B cell (primary cell): ENCODE measurements around the gene UBA1. TPM values are rescaled to one million over a fixed set of nuclear protein-coding genes. Genes with fewer than 3 reads are reported as not detected.

Experiments
- ATAC-seq: fragments of 200-7000 bp; cut with Tn5 transposase; one replicate; pipeline ENCODE4 v1.10.0; 2021; ENCODE audit warnings: low read depth, mild to moderate bottlenecking, moderate number of reproducible peaks, moderate library complexity
- CTCF ChIA-PET: fragments of 350-600 bp; sonication (Branson Sonifier 250); formaldehyde crosslinking; loops from one replicate; lab custom pipeline; 2021; ENCODE audit warnings: antibody characterized with exemption, inconsistent platforms; lab: Charles Lee
- POLR2A ChIA-PET: fragments of 350-600 bp; sonication (Branson Sonifier 250); formaldehyde crosslinking; loops from one replicate; lab custom pipeline; 2021; ENCODE audit warnings: antibody characterized with exemption; lab: Charles Lee
- DNase-seq: peaks from one replicate; pipeline ENCODE4 v3.0.0; 2013
- H2AFZ ChIP-seq: 2 replicates; pipeline ENCODE4 v1.6.1; 2012; ENCODE audit warnings: mild to moderate bottlenecking, low read depth, low read length; ENCODE audit not compliant: insufficient read depth, poor library complexity, severe bottlenecking
- H3K27ac ChIP-seq, 2 donors: 1 replicate in 1 of 2; 2 replicates in 1 of 2; pipeline ENCODE4 v1.5.1; 2012 to 2013; ENCODE audit warnings: low read length in 2 of 2, mild to moderate bottlenecking in 2 of 2, moderate library complexity in 1 of 2
- H3K27me3 ChIP-seq, 4 experiments: fragments of 200-600 bp in 1 of 4; sonication (generic) in 1 of 4; replicated peaks in 1 of 4; 1 replicate in 2 of 4; 2 replicates in 2 of 4; pipeline versions ENCODE4 v1.6.1 to v1.7.0; 2013 to 2016; ENCODE audit warnings: low read length in 3 of 4, mild to moderate bottlenecking in 2 of 4, mixed read lengths in 1 of 4, moderate library complexity in 1 of 4; ENCODE audit not compliant: insufficient read depth in 4 of 4, control insufficient read depth in 3 of 4; ENCODE audit errors: control extremely low read depth in 1 of 4
- H3K36me3 ChIP-seq, 2 experiments: replicated peaks in 1 of 2; 1 replicate in 1 of 2; 2 replicates in 1 of 2; pipeline versions ENCODE4 v1.6.1 to v1.7.1; 2013; ENCODE audit warnings: low read length in 1 of 2; ENCODE audit not compliant: insufficient read depth in 2 of 2, control insufficient read depth in 1 of 2; ENCODE audit errors: control extremely low read depth in 1 of 2, extremely low read depth in 1 of 2
- H3K4me1 ChIP-seq, 2 donors: fragments of 200-600 bp in 1 of 2; sonication (generic) in 1 of 2; 1 replicate in 1 of 2; 2 replicates in 1 of 2; pipeline versions ENCODE4 v1.5.1 to v1.6.1; 2013 to 2017; ENCODE audit warnings: low read length in 2 of 2; ENCODE audit not compliant: control insufficient read depth in 2 of 2, insufficient read depth in 2 of 2
- H3K4me2 ChIP-seq: replicated peaks from 2 replicates; pipeline ENCODE3; 2012; ENCODE audit warnings: mild to moderate bottlenecking, low read depth, low read length; ENCODE audit not compliant: poor library complexity, severe bottlenecking
- H3K4me3 ChIP-seq, 5 experiments: fragments of 200-600 bp in 1 of 5; sonication (generic) in 1 of 5; 1 replicate in 3 of 5; 2 replicates in 2 of 5; pipeline versions ENCODE4 v1.5.1 to v1.7.0; 2011 to 2016; ENCODE audit warnings: low read length in 4 of 5, mild to moderate bottlenecking in 4 of 5, low read depth in 2 of 5, control low read depth in 1 of 5, moderate library complexity in 1 of 5; ENCODE audit not compliant: insufficient read depth in 1 of 5; ENCODE audit errors: control extremely low read depth in 1 of 5, extremely low read depth in 1 of 5
- H3K79me2 ChIP-seq: fragments of 200-600 bp; sonication (generic); one replicate; pipeline ENCODE4 v1.6.0; 2016; ENCODE audit warnings: low read length; ENCODE audit not compliant: control insufficient read depth, insufficient read depth
- H3K9ac ChIP-seq: fragments of 200-600 bp; sonication (generic); 2 replicates; pipeline ENCODE4 v1.6.1; 2017; ENCODE audit warnings: mild to moderate bottlenecking, low read length, moderate library complexity
- H3K9me3 ChIP-seq, 3 donors: one replicate each; pipeline versions ENCODE4 v1.6.1 to v1.7.1; 2013; ENCODE audit warnings: low read length in 2 of 3; ENCODE audit not compliant: control insufficient read depth in 2 of 3, insufficient read depth in 1 of 3; ENCODE audit errors: control extremely low read depth in 1 of 3
- H4K20me1 ChIP-seq: 2 replicates; pipeline ENCODE4 v1.6.0; 2012; ENCODE audit warnings: mild to moderate bottlenecking, low read length; ENCODE audit not compliant: insufficient read depth, control insufficient read depth, poor library complexity, severe bottlenecking
- H3K27ac Mint-ChIP-seq: one replicate; pipeline ENCODE4 v1.8.0; 2021; ENCODE audit warnings: mixed read lengths
- H3K27me3 Mint-ChIP-seq: one replicate; pipeline ENCODE4 v1.8.0; 2021; ENCODE audit warnings: mixed read lengths
- H3K4me1 Mint-ChIP-seq: one replicate; pipeline ENCODE4 v1.8.0; 2021; ENCODE audit warnings: mixed read lengths
- H3K4me3 Mint-ChIP-seq: one replicate; pipeline ENCODE4 v1.8.0; 2021; ENCODE audit warnings: mixed read lengths
- H3K9me3 Mint-ChIP-seq: one replicate; pipeline ENCODE4 v1.8.0; 2022; ENCODE audit warnings: mixed read lengths; ENCODE audit not compliant: insufficient read depth
- EZH2 ChIP-seq: IDR thresholded peaks from 2 replicates; pipeline ENCODE4 v1.6.1; 2012; ENCODE audit warnings: borderline replicate concordance, low read depth, mild to moderate bottlenecking, moderate library complexity, low read length; ENCODE audit not compliant: insufficient read depth, poor library complexity, severe bottlenecking
- WGBS: methylation state at CpG from one replicate; pipeline ENCODE4 v1.1.5; 2013; ENCODE audit warnings: missing lambda C conversion rate; ENCODE audit not compliant: insufficient coverage; 5-methylcytosine and 5-hydroxymethylcytosine counted together
- intact Hi-C: fragments of 100-400 bp; cut with micrococcal nuclease; formaldehyde crosslinking; loops from one replicate; pipeline ENCODE4 v1.10.0; 2022
- polyA plus RNA-seq: library from polyadenylated mRNA; depleted of rRNA; stranded (reverse); fragments of >200 nt; gene quantifications from 2 replicates; pipeline ENCODE4 v1.2.3, GENCODE V29; 2012
- total RNA-seq, 2 donors: library from RNA; stranded (reverse); fragments of 120-200 nt in 1 of 2; gene quantifications; 1 replicate in 1 of 2; 2 replicates in 1 of 2; pipeline versions ENCODE4 v1.2.3 to v1.2.4, GENCODE V29; 2013 to 2022
- TF ChIP-seq, protein P1 (sequence below): fragments of 200-600 bp; IDR thresholded peaks from one replicate; pipeline ENCODE4 v1.8.0; 2022; ENCODE audit warnings: antibody characterized with exemption, mild to moderate bottlenecking

The UBA1 gene
- total and polyA plus RNA-seq, 2 donors (not counting 1 experiment from before 2014, with no cell fraction given) = 166 to 211 TPM

DNA sequence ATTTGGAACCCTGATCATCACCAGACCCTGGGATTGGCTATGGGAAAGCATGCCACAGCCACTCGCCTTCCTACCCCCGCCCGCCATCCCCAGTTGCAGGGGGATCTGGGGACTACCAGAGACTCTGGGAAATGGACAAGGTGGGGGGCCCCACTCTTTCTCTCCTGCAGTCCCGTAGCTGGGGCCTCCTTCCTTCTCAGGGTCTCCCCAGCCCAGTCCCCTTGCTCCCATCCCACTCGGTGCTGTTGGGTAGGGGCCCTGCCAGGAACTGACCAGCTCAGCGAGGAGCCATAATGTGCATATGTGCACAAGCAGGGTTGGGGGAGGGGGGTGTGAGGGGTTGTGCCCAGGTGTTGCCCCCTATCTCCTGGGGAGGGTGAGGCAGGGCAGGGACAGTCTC lies 35.8 kb downstream of the UBA1 start:
- no peak for TF ChIP-seq EZH2
- TF ChIP-seq, protein P1, sequence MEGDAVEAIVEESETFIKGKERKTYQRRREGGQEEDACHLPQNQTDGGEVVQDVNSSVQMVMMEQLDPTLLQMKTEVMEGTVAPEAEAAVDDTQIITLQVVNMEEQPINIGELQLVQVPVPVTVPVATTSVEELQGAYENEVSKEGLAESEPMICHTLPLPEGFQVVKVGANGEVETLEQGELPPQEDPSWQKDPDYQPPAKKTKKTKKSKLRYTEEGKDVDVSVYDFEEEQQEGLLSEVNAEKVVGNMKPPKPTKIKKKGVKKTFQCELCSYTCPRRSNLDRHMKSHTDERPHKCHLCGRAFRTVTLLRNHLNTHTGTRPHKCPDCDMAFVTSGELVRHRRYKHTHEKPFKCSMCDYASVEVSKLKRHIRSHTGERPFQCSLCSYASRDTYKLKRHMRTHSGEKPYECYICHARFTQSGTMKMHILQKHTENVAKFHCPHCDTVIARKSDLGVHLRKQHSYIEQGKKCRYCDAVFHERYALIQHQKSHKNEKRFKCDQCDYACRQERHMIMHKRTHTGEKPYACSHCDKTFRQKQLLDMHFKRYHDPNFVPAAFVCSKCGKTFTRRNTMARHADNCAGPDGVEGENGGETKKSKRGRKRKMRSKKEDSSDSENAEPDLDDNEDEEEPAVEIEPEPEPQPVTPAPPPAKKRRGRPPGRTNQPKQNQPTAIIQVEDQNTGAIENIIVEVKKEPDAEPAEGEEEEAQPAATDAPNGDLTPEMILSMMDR = no peak
- Mint-ChIP-seq H3K4me1 (peaks cover 7% of the 10 kb centered on the region), H3K27ac (no peak overlapping the region), H3K4me3 (no peak overlapping the region), H3K9me3 (no peaks in the 10 kb centered on the region), H3K27me3 (no peaks in the 10 kb centered on the region)
- Histone ChIP-seq H3K27me3 (no peaks in the 10 kb centered on the region), H3K79me2 (peaks cover 7% of the 10 kb centered on the region), H4K20me1 (no peaks in the 10 kb centered on the region), H3K4me1 (peaks cover 0 to 8% of the 10 kb centered on the region in 2 donors), H3K4me2 (no peak overlapping the region), H3K27ac (no peak overlapping the region), H3K9me3 (no peaks in the 10 kb centered on the region), H3K4me3 (no peak overlapping the region), H2AFZ (no peak overlapping the region), H3K36me3 (peaks cover 0 to 30% of the 10 kb centered on the region in 2 experiments), H3K9ac (no peak overlapping the region)
- intact Hi-C loops = no loop called here
- ATAC-seq (no peak), DNase-seq (no peak)
- ChIA-PET CTCF (no interaction called here), POLR2A (no interaction called here)
- WGBS = no CpG with 5 or more reads among the region's 6 CpGs

GRCh38 chrX:47230136-47230868 lies 36.7 kb downstream of the UBA1 start:
- WGBS = 100% methylated on average over 1 of the region's 5 CpGs
- POLR2A ChIA-PET = interaction anchor here (0.8 kb wide), 1 partner anchor 39 kb away, joined by 4 read pairs; no protein-coding TSS in a partner anchor
- peaks cover 9% of the 10 kb centered on the region for H3K4me1 Mint-ChIP-seq
- peaks cover 0 to 21% of the 10 kb centered on the region in 2 experiments for H3K36me3 ChIP-seq
- no peak for ATAC-seq
- H3K9ac ChIP-seq = no peak overlapping the region
- intact Hi-C loops = loop anchor here (5.0 kb wide), 3 partner anchors 83 to 427 kb away; partner anchors contain the start of genes RBM10, UXT and ZNF41
- H3K27ac ChIP-seq = no peak overlapping the region
- TF ChIP-seq, protein P1 = no peak
- TF ChIP-seq EZH2 = no peak
- H3K4me3 ChIP-seq = no peak overlapping the region
- no peak overlapping the region for H3K27ac Mint-ChIP-seq
- CTCF ChIA-PET = no interaction called here
- no peaks in the 10 kb centered on the region for H3K27me3 Mint-ChIP-seq
- H3K79me2 ChIP-seq = peaks cover 9% of the 10 kb centered on the region
- no peak for DNase-seq
- H3K4me3 Mint-ChIP-seq = no peak overlapping the region
- no peaks in the 10 kb centered on the region for H3K9me3 ChIP-seq
- no peaks in the 10 kb centered on the region for H4K20me1 ChIP-seq
- H2AFZ ChIP-seq = no peak overlapping the region
- H3K4me1 ChIP-seq = peaks cover 0 to 8% of the 10 kb centered on the region in 2 donors
- H3K4me2 ChIP-seq = no peak overlapping the region
- H3K9me3 Mint-ChIP-seq = no peaks in the 10 kb centered on the region
- H3K27me3 ChIP-seq = no peaks in the 10 kb centered on the region
